ENCODE results near the gene CHD6.

CHD6 gene

GRCh38 chr20:41398408-41398807 is 219.8 kb downstream of the CHD6 start:
- ChIA-PET POLR2A (no interaction called here), CTCF (interaction anchor here (0.8 kb wide), 1 partner anchor 657 kb away, joined by 3 read pairs; no protein-coding TSS in a partner anchor)
- Histone ChIP-seq H3K27ac (ENCODE audit: extremely low read depth, low read depth, low read length) (no peak overlapping the region), H3K4me3 (ENCODE audit: low read depth, low read length) (no peak overlapping the region), H3K36me3 (ENCODE audit: control insufficient read depth in 2 of 2, insufficient read depth in 1 of 2, low read length in 2 of 2) (peaks cover 0 to 5% of the 10 kb centered on the region in 2 experiments; a peak in 2 of 3 replicates), H3K9me3 (ENCODE audit: control insufficient read depth, insufficient read depth, low read depth, low read length) (no peaks in the 10 kb centered on the region), H3K4me1 (ENCODE audit: control insufficient read depth, insufficient read depth, low read length) (no peaks in the 10 kb centered on the region)
- TF ChIP-seq YY2 (tag by site-specific recombination; IDR thresholded peaks at IDR 0.05) = no peak
- TF ChIP-seq ZNF426 (tag by site-specific recombination; IDR thresholded peaks at IDR 0.05) = no peak
- no peak for TF ChIP-seq ZNF449 (tag by site-specific recombination; IDR thresholded peaks at IDR 0.05)
- no peak for TF ChIP-seq ZNF560 (tag by site-specific recombination; IDR thresholded peaks at IDR 0.05; ENCODE audit: borderline replicate concordance)
- TF ChIP-seq ZNF623 (tag by site-specific recombination; IDR thresholded peaks at IDR 0.05) = no peak
- TF ChIP-seq ZNF404 (tag by site-specific recombination; IDR thresholded peaks at IDR 0.05) = no peak
- TF ChIP-seq ZNF16 (tag by site-specific recombination; IDR thresholded peaks at IDR 0.05; ENCODE audit: low read depth) = no peak
- TF ChIP-seq ZNF302 (tag by site-specific recombination; IDR thresholded peaks at IDR 0.05; ENCODE audit: low read depth) = no peak
- TF ChIP-seq SP3 (tag by site-specific recombination; IDR thresholded peaks at IDR 0.05) = no peak
- no peak for TF ChIP-seq HOXD13 (CRISPR knock-in tag; IDR thresholded peaks at IDR 0.05; ENCODE audit: borderline replicate concordance)

DNA sequence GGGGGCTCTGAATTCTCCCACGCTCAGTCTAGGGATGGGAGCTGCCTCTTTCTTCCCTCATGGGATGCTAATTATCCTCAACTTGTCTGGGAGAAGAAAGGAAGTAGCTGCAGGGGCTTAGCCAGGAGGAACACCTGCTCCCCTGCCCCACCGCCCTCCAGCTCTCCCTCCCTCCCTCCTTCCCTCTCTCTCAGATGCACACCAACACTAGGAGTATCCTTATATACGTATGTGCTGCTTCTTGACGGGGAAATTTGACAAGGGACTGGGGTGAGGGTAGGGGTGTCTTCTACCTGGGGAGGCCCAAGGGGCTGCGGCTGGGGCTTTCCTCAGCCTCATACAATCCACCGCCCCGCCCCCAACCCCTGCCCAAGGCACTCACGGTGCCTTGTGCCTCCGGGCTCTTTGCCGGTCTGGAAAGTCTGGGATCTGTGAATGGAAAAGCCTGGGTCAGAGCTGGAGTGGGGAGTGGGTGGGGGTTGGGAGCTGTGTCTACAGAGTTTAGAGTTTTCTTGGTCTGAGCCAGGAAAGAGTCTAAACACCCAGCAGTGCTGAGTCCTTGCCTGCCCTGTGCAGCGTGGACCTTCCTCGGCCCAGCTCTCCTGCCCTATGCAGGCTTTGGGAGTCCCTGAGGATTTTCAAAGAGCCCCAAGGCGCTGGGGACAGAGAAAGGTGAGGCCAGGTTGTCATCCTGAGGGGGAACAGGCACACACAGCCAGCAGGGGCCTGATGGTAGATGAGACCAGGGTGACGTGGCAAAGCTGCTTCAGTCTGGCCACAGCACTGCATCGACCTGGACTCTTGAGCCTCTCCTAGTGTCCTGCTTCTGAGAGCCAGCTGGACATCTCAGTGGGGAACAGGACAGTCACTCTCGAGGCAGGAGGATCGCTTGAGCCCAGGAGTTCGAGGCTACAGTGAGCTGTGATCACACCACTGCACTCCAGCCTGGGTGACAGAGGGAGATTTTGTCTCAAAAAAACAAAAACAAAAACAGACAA is 222.2 kb downstream of the CHD6 start:
- Histone ChIP-seq H3K9me3 (ENCODE audit: control insufficient read depth, insufficient read depth, low read depth, low read length) (no peaks in the 10 kb centered on the region), H3K36me3 (ENCODE audit: control insufficient read depth in 2 of 2, insufficient read depth in 1 of 2, low read length in 2 of 2) (no peaks in the 10 kb centered on the region), H3K4me3 (ENCODE audit: low read depth, low read length) (no peak overlapping the region), H3K27ac (ENCODE audit: extremely low read depth, low read depth, low read length) (no peak overlapping the region), H3K4me1 (ENCODE audit: control insufficient read depth, insufficient read depth, low read length) (no peaks in the 10 kb centered on the region)
- POLR2A ChIA-PET = no interaction called here
- CTCF ChIA-PET = interaction anchor here (0.6 to 1.1 kb wide), 3 partner anchors 55 to 489 kb away, joined by 3 to 5 read pairs (median 3); partner anchors contain the start of gene LPIN3
- TF ChIP-seq MEIS1 (CRISPR knock-in tag; IDR thresholded peaks at IDR 0.05; ENCODE audit: borderline replicate concordance) = no peak
- no peak for TF ChIP-seq ZNF548 (tag by site-specific recombination; IDR thresholded peaks at IDR 0.05)
- TF ChIP-seq ZNF266 (tag by site-specific recombination; IDR thresholded peaks at IDR 0.05; ENCODE audit: low read depth) = no peak
- no peak for TF ChIP-seq ZNF660 (tag by site-specific recombination; IDR thresholded peaks at IDR 0.05)
- TF ChIP-seq ZNF704 (tag by site-specific recombination; IDR thresholded peaks at IDR 0.05) = no peak
- TF ChIP-seq ZNF148 (tag by site-specific recombination; IDR thresholded peaks at IDR 0.05; ENCODE audit: borderline replicate concordance) = no peak
- no peak for TF ChIP-seq ZNF175 (tag by site-specific recombination; IDR thresholded peaks at IDR 0.05)
- no peak for TF ChIP-seq ZNF391 (tag by site-specific recombination; IDR thresholded peaks at IDR 0.05; ENCODE audit: borderline replicate concordance, low read depth)
- no peak for TF ChIP-seq ZNF132 (tag by site-specific recombination; IDR thresholded peaks at IDR 0.05; ENCODE audit: borderline replicate concordance)
- no peak for TF ChIP-seq ZNF701 (tag by site-specific recombination; IDR thresholded peaks at IDR 0.05)
- TF ChIP-seq ZNF140 (tag by site-specific recombination; IDR thresholded peaks at IDR 0.05) = no peak
- no peak for TF ChIP-seq ZNF600 (tag by site-specific recombination; IDR thresholded peaks at IDR 0.05)
- TF ChIP-seq, protein P1, sequence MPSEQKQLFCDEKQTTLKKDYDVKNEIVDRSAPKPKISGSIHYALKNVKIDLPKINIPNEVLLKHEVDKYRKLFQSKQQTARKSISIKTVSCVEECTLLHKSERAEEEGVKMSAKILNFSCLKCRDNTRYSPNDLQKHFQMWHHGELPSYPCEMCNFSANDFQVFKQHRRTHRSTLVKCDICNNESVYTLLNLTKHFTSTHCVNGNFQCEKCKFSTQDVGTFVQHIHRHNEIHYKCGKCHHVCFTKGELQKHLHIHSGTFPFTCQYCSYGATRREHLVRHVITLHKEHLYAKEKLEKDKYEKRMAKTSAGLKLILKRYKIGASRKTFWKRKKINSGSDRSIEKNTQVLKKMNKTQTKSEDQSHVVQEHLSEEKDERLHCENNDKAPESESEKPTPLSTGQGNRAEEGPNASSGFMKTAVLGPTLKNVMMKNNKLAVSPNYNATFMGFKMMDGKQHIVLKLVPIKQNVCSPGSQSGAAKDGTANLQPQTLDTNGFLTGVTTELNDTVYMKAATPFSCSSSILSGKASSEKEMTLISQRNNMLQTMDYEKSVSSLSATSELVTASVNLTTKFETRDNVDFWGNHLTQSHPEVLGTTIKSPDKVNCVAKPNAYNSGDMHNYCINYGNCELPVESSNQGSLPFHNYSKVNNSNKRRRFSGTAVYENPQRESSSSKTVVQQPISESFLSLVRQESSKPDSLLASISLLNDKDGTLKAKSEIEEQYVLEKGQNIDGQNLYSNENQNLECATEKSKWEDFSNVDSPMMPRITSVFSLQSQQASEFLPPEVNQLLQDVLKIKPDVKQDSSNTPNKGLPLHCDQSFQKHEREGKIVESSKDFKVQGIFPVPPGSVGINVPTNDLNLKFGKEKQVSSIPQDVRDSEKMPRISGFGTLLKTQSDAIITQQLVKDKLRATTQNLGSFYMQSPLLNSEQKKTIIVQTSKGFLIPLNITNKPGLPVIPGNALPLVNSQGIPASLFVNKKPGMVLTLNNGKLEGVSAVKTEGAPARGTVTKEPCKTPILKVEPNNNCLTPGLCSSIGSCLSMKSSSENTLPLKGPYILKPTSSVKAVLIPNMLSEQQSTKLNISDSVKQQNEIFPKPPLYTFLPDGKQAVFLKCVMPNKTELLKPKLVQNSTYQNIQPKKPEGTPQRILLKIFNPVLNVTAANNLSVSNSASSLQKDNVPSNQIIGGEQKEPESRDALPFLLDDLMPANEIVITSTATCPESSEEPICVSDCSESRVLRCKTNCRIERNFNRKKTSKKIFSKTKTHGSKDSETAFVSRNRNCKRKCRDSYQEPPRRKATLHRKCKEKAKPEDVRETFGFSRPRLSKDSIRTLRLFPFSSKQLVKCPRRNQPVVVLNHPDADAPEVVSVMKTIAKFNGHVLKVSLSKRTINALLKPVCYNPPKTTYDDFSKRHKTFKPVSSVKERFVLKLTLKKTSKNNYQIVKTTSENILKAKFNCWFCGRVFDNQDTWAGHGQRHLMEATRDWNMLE (tag by site-specific recombination; conservative IDR thresholded peaks at IDR 0.05; ENCODE audit: low read depth) = no peak
